Measurements from ENCODE around the gene TP73.

TP73 gene

DNA sequence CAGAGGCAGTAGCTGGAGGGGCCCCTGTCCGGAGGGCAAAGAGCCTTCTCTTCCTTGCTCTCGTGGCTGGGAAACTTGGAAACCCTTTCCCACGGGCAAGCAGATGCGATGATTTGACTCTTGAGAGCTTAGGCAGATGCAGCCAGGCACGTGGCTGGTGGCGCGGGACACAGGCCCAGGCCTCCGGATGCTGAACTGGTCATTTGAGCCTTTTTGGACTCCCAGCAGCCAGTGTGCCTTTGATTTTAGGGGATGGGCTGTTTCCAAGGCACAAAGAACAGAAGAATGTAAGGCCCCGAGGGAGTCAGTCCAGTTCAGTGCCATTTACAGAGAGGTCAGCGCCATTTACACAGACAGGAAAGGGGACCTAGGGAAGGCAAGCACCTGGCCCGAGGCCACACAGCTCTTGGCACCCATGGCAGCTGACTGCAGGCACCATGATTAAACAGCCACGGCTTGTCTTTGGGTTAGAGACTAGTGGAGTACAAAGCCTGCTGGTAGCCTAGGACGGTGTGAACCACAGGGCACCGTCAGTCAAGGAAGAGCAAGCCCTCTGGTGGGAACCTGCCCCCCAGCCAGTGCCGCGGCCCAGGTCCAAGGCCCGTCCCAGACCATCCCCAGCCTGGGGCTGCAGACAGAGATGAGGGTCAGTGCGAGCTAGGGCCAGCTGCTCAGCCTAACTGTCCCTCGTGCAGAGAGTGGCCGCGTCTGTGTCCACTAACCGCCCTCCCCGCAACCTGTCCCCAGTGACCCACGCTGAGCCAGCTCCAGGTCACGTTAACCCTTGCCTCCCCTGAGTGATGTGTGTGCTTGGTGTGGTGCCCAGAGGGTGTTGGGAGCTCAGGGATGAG lies 79.5 kb downstream of the TP73 start:
- no peak for DNase-seq

DNA sequence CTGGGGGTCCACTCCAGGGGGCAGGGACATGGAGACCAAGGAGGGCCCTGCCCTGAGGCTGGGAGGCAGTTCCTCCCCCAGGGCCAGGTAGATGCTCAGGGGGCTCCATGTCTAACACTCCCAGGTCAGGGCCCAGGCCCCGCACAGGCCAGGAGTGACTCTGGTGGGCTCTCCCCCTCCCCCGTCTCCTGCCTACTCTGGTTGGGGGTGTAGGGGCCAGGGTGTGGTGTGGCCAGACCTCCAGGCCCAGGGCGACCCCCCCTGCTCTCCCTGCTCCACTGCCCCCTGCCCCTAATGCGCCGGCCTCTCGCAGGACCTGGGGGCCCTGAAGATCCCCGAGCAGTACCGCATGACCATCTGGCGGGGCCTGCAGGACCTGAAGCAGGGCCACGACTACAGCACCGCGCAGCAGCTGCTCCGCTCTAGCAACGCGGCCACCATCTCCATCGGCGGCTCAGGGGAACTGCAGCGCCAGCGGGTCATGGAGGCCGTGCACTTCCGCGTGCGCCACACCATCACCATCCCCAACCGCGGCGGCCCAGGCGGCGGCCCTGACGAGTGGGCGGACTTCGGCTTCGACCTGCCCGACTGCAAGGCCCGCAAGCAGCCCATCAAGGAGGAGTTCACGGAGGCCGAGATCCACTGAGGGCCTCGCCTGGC lies 80.2 kb downstream of the TP73 start:
- no peak for DNase-seq

DNA sequence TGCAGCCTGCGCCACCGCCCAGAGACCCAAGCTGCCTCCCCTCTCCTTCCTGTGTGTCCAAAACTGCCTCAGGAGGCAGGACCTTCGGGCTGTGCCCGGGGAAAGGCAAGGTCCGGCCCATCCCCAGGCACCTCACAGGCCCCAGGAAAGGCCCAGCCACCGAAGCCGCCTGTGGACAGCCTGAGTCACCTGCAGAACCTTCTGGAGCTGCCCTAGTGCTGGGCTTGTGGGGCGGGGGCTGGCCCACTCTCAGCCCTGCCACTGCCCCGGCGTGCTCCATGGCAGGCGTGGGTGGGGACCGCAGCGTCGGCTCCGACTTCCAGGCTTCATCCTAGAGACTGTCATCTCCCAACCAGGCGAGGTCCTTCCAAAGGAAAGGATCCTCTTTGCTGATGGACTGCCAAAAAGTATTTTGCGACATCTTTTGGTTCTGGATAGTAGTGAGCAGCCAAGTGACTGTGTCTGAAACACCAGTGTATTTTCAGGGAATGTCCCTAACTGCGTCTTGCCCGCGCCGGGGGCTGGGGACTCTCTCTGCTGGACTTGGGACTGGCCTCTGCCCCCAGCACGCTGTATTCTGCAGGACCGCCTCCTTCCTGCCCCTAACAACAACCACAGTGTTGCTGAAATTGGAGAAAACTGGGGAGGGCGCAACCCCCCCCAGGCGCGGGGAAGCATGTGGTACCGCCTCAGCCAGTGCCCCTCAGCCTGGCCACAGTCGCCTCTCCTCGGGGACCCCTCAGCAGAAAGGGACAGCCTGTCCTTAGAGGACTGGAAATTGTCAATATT lies 81.0 kb downstream of the TP73 start:
- DNase-seq = no peak

DNA sequence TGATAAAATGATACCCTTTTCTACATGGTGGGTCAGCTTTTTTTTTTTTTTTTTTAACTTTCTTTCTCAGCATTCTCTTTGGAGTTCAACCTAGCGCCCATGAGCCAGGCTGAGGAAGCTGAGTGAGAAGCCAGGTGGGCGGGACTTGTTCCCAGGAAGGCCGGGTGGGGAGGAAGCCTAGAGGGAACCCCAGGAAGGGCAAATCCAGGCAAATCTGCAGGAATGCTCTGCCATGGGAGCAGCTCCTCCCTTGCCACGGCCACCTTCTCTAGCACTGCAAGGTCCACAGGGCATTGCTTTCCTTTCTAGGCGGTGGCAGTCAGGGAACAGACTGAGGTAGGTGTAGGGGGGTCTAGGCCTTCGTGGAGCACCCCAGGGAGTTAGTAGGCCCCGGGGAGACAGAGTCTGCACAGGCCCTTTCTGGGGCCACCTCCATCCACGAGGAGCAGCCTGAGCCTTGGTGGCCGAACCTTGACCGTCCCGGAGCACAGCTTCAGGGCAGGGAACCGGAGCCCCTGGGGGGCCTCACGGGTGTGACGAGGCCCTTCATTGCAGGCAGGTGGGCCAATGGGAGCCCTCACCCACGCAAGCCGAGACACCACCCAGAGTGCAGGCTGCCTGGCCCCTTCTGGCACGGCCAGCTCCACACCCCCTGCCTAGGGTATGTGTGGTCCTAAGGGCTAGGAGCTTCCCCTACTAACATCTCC lies 81.7 kb downstream of the TP73 start:
- no peak for DNase-seq

DNA sequence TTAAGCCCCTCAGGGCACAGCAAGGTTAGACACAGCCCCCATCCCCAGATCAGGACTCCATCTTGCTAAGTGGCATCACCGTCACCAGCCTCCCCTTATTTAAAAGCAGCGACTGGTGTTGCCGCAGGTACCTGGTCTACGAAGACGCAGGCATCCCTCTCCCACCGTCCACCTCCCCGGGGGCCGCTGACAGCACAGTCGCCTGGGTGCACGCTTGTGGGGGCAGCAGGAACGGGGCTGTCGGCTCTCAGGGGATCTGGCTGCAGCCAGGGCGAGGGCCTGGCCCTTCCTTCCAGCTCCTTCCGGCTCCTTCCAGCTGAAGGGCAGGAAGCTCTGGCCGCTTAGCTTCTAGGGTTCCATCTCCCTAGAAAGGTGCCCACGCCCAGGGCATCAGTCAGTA lies 82.3 kb downstream of the TP73 start:
- no peak for DNase-seq

DNA sequence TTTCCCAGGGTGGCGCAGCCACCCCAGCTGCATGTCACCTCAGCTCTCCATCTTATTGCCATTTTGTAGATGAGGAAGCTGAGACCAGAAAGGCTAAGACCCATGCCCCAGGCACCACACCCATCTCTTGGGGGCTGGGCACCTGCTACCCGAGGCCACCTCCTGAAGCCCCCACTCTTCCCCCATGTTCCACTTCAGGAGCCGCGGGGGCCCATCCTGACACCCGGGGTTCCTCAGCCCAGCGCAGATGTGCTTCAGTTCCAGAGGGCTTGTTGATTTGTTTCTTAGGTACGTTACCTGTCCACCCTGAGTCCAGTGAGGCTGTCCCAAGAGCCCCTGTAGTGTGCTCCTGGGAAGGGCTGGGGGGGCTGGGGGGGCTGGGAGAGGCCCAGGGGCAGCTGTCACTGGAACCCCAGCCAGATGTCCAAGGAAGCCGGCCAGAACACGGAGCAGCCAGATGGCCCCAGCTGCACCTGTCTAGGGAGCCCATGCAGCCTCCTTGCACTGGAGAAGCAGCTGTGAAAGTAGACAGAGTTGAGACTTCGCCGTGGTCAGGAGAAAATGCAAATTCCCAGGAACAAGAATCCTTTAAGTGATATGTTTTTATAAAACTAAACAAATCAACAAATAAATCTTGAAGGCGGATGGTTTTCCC lies 82.8 kb downstream of the TP73 start:
- DNase-seq = no peak

DNA sequence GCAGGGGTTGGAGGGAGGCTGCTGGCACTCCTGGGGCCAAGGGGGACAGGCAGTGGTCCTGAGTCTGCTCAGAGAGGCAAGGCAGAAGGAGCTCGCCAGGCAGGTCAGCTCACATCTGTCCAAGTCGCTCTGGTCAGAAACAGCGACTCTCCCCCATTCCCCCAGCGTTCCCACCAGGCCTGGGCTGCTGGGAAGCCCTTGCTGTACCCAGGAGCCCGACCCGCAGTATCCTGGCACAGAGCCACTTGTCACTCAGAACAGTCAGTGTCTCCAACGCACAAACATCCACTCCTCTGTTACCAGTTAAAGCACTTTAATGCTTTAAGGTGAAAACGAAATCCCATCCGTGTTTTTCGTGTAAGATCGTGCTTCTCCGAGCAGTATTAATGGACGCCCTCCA lies 83.4 kb downstream of the TP73 start:
- no peak for DNase-seq

DNA sequence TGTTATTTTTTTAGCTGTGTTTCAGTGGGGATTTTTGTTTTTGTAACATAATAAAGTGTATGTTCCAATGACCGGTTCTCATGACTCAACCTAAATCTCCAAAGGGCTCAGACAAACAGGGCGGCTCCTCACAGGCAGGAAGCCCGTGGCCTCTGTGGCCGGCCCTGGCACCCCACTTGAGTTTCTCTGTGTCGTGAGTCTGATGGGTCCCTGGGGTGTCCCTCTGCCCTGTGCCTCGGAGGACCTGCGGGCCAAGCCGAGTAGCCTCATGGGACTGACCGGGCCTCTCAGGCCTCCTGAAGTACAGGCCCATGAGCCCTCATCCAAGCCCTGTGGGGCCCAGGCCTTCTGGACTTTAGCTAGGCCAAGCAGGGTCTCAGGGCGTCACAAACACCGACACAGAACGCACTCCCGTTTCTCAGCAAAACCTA lies 83.8 kb downstream of the TP73 start:
- no peak for DNase-seq

DNA sequence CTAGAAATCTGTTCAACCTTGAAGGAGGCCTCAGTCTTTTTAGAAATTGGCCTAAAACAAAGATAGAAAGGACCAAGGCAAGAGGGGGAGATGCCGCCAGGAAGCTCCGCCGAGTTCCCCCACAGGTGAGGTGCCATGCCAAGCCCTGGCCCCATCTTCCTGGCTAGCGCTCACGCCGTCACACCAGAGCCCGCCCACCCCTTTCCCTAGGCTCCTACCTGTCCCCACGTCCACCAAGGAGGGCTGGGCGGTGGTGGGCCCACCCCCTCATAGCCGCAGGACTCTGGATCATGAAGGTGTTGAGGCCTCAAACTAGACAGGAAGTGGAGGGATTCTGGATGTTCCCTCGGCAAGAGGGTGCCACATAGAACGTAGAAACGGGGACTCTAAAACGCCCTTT lies 84.4 kb downstream of the TP73 start:
- no peak for DNase-seq

DNA sequence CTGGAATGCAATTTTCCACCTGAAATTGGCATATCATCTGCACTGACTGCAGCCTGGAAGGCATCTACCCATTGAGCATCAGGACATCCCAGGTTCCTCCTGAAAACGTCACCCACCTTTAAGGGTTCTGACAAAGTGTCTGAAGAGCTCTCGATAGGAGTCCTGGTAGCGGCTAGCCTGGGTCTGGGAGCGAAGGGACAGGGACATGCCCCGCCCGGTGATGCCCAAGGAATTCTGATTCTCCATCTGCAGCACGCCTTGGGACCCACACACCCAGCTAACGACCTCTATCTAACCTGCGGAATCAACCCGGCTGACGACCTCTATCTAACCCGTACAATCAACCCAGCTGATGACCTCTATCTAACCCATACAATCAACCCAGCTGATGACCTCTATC lies 86.6 kb downstream of the TP73 start:
- DNase-seq = no peak

DNA sequence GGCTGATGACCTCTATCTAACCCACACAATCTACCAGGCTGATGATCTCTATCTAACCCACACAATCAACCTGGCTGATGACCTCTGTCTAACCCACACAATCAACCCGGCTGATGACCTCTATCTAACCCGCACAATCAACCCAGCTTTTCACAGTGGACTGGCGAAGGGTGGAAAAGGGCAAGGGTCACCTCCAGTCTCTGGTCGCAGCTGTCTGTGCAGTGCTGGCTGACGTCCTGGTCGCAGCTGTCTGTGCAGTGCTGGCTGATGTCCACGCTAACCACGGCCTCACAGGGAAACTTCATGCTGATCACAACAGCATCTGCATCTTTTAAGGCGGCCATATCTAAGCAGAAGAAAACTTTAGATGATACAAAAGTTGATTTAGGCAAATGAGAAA lies 87.7 kb downstream of the TP73 start:
- no peak for DNase-seq

DNA sequence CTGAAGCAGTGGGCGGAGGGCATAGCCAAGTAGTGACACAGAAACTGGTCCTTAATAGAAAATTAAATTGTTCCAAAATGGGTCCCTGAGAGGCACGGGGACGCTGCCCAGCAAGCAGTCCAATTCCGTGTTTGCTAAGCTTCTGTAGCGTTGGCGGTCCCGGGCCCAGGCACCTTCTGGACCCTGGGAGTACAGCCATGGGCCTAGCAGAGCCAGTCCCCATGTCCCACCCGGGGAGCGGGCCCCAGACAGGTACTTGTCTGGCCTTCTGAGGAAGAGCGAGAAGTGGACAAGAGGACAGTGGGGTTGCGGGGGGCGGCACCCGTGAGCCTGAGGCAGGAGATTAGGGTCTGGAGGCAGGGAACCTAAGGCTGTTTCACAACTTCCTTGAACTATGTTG lies 88.4 kb downstream of the TP73 start:
- DNase-seq = no peak

DNA sequence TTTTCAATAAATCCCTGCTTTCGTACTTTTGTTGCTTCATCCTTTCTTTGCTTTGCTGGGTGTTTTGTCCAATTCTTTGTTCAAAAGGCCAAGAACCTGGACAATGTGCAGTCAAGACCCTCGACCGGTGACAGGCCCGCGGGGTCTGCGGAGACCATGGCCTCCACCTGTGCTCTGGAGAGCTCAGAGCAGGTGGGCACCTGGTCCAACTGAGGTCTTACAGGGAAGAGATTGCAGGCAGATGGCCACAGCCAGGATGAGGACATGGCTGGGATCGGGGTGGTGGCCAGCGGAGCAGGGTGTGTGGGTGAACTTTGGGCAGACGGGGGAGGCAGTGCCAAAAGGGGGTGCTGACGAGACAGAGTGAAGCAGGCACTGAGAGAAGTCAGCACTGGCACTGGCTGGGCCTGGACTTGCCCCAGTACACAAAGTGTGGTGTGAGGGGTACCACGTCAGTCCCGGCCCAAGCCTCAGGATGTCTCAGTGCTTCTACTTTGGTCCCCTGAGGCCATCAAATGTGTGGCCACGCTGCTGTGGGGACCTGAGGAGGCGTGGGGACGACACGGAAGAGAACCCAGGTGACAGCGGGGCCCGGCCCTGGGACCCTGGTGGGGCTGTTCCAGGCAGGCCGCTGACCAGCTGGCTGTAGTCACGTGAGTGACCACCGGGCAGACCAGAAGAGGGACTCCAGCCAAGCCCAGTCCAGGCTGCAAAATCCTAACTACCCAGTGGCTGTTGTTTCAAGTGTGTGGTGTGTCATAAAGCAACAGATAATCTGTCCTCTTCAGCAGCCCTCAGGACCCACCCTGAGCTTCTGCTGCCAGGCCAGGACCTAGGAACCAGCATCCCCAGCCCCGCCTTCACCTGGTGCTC lies 89.5 kb downstream of the TP73 start:
- no peak for DNase-seq

DNA sequence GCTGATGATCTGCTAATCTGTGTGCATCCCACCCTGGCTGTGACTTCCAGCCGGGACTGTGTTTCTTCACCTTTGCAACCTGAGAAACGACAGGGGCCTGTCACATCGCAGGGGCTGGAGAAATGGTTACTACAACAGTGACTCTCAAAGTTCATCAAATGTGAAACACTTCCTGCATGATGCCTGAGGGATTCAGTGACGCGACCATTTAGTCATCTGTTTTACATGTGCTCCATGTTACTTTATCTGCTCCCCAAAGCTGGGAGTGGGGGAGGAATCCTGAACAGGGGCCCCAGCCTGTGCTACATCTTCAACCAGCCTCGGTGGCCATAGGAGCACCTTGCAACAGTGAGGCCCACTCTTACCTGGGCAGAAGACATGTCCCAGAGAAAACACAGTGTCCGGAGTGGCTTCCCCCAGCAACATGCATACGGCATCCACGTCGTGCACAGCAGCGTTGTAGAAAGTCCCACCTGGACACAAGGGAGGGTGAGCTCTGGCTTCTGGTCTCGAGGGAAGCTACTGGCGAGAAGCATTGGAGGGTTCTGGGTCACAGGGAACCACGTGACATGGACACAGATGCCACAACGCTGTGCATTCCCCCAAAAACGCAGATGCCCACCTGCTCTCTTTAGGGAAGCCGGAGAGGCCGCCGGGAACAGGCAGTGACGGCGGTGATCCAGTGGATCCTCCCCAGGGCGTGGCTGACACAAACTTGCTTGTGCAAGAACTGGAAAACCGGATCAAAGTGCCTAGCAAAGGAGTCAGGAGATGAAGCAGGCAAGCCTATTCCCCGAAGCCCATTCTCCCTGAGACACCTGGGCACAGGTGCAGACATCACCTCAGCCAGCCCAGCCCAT lies 90.4 kb downstream of the TP73 start:
- no peak for DNase-seq

DNA sequence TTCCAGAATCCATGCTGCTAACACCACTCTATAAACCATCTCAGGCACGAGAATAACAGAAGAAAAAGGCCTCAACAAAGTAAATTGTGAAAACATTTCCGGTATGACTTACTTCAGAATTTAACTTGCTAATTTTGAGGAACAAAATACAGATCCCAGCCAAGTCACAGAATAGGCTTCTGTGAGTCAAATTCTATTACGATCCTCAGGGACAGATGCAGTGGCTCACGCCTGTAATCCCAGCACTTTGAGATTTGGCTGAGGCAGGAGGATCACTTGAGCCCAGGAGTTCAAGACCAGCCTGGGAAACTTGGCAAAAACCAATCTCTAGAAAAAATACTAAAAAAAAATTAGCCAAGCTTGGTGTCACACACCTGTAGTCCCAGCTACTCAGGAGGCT lies 91.1 kb downstream of the TP73 start:
- DNase-seq = no peak

DNA sequence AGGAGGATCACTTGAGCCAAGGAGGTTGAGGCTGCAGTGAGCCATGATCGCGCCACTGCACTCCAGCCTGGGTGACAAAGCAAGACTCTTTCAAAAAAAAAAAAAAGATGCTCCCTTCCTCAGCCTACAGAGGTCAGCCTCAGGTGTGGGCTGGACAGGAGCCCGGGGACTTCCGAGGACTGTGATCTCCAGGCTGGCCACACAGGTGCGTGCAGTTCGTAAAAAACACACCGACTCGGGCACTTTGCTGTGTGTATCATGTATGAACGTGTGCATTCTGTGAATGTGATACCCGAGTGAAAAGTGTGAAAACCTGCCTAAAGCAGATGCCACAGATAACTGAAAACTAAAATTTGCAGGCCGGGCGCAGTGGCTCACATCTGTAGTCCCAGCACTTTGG lies 91.5 kb downstream of the TP73 start:
- DNase-seq = no peak

DNA sequence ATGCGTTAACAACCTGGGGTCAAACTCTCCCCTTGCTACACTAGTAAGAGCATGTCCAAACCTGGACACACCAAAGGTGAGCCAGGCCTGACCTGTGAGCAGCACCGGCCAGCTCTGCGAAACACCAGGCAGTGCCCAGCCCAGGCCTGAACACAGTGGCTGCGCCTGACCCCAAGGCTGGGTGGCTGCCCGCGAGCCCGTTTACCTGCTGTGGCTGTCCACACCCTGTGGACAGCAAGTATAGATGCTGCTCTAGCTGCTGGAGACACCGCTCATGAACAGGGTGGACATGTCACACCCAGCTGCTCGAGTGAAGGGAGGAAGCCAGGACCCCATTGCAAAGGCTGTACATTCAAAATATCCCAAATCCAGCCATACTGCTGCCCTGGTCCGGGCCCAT lies 92.3 kb downstream of the TP73 start:
- no peak for DNase-seq

DNA sequence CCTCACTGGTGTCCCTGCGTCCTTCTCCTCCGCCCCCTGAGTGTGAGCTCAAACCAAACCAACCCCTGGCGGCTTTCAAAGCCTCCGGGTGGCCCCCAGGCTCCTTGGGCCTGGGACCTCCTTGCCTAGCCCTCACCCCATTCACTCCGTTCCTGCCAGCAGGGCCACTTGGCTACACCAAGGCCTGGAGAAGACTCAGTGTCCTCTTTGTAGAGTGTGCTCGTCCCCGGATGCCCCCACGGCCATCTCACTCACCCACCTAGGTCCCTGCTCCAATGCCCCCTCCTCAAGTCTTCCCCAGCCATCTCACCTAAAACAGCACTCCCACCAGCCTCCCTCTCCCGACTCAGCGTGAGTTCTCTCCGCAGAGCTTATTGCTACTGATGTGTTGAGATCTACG lies 92.8 kb downstream of the TP73 start:
- DNase-seq = no peak

DNA sequence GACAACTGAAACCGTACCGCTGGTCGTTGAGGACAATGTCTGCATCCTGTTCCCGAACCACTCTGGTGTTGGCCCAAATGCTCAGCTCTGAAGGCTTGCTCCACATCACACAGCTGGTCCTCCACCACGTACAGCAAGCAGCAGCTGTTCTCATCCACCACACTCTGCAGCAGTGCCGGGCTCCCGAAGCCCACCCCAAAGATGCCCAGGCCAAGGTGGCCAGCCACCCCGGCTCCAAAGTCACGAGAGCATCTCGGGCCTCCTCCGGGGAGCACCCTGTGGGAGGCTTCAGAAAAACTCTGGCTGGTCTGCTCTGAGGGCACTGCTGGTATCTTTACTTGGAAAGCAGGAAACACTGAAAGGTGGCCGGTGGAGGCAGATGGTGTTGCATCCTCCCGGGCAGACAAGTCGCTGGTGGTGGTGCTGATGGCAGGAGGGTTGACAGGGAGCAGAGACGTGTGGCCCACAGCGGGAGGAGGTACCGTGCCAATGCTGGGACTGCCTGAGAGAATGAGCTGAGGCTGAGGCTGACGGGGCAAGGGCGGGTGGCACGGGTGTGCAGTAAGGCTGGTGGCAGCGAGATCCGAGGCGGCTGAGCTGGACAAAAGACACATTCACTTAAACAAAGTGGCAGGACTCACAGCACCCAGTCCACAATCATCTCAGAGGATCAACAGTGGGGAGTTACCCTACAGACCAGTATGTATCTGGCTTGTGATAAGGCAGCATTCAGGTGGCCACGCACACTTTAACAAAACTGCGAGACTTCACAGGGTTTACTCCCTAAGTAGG lies 93.5 kb downstream of the TP73 start:
- no peak for DNase-seq

DNA sequence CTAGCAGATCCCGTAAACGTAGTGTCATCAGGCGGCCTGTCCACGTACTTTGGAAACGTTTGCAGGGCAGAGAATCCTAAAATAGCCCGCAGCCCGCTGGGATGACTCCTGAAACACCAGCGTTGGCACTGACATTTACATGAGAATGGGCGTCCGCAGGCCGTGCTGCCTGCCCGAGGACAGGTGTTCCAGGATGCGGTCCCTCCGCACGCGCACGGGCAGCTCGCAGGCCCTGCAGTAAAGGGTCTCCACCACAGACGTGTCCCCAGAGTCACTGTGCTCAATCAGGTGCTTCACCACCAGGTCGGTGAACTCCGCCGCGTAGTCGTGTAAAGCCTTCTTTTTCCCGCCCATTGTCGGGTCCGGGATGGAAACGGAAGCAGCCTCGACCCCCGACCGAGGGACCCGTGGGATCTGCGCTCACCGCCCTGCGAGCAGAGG lies 94.1 kb downstream of the TP73 start:
- DNase-seq = no peak
